A673 (cell line): Measurements from ENCODE around the gene VOPP1. TPM values are rescaled to one million over a fixed set of nuclear protein-coding genes. Genes with fewer than 3 reads are reported as not detected.

Experiments
- BruUV-seq: library from RNA; stranded (reverse); fragments of 400-500 nt; replicated peaks from 2 replicates; lab custom pipeline; 2021; lab: Mats Ljungman, UMichigan
- CTCF ChIA-PET: fragments of 300-600 bp; sonication (Branson Sonifier 250); formaldehyde crosslinking; loops from one replicate; lab custom pipeline; 2022; ENCODE audit warnings: antibody characterized with exemption; lab: Charles Lee
- POLR2A ChIA-PET: fragments of 300-600 bp; sonication (Branson Sonifier 250); formaldehyde crosslinking; loops from one replicate; lab custom pipeline; 2022; ENCODE audit warnings: antibody characterized with exemption; ENCODE audit not compliant: low non-redundant PET; lab: Charles Lee
- DNase-seq: peaks from one replicate; pipeline ENCODE4 v3.0.0-alpha.2; 2015; ENCODE audit warnings: low spot score
- H3K27ac ChIP-seq: fragments of 200-600 bp; sonication (generic); 2 replicates; pipeline ENCODE4 v1.5.1; 2016; ENCODE audit warnings: mixed run types, low read depth, mild to moderate bottlenecking, mixed read lengths, antibody characterized with exemption, low read length; ENCODE audit not compliant: poor library complexity, severe bottlenecking
- H3K27me3 ChIP-seq: fragments of 200-600 bp; sonication (generic); replicated peaks from 2 replicates; pipeline ENCODE4 v1.6.1; 2017; ENCODE audit warnings: mixed run types, low read depth, mild to moderate bottlenecking, mixed read lengths, antibody characterized with exemption, low read length; ENCODE audit not compliant: insufficient read depth, poor library complexity
- H3K36me3 ChIP-seq: fragments of 200-600 bp; sonication (generic); 2 replicates; pipeline ENCODE4 v1.6.1; 2016; ENCODE audit warnings: mixed run types, mild to moderate bottlenecking, mixed read lengths, antibody characterized with exemption, low read length; ENCODE audit not compliant: insufficient read depth, poor library complexity, severe bottlenecking
- H3K4me1 ChIP-seq: fragments of 200-600 bp; sonication (generic); 2 replicates; pipeline ENCODE4 v1.6.1; 2017; ENCODE audit warnings: mixed run types, mild to moderate bottlenecking, mixed read lengths, antibody characterized with exemption, low read length; ENCODE audit not compliant: insufficient read depth, poor library complexity, severe bottlenecking
- H3K4me3 ChIP-seq: fragments of 200-600 bp; sonication (generic); 2 replicates; pipeline ENCODE4 v1.5.1; 2016; ENCODE audit warnings: low read depth, mixed run types, mild to moderate bottlenecking, mixed read lengths, low read length; ENCODE audit not compliant: poor library complexity, severe bottlenecking
- H3K9me3 ChIP-seq: fragments of 200-600 bp; sonication (generic); 2 replicates; pipeline ENCODE4 v1.6.1; 2016; ENCODE audit warnings: mixed run types, low read depth, mild to moderate bottlenecking, mixed read lengths, antibody characterized with exemption, low read length; ENCODE audit not compliant: poor library complexity, severe bottlenecking
- EZH2 ChIP-seq: fragments of 200-600 bp; sonication (generic); IDR thresholded peaks from 2 replicates; pipeline ENCODE4 v1.6.1; 2017; ENCODE audit warnings: borderline replicate concordance, low read depth, mild to moderate bottlenecking, mixed read lengths, antibody characterized with exemption, low read length; ENCODE audit not compliant: poor library complexity, severe bottlenecking
- intact Hi-C: fragments of 100-400 bp; cut with micrococcal nuclease; formaldehyde crosslinking; loops from one replicate; pipeline ENCODE4 v1.10.0; 2022; ENCODE audit not compliant: unreplicated experiment
- total RNA-seq: library from RNA; stranded (reverse); gene quantifications from 2 replicates; pipeline ENCODE4 v1.2.3, GENCODE V29; 2021
- TF ChIP-seq, protein P1 (sequence below): fragments of 300-800, 200-600 bp; sonication (generic); conservative IDR thresholded peaks from 2 replicates; pipeline ENCODE4 v1.5.1; 2017; ENCODE audit warnings: low read depth, mild to moderate bottlenecking, antibody characterized with exemption, low read length, moderate library complexity, mixed read lengths

VOPP1 gene
- total RNA-seq, 1 experiment from 2014 or later, result 49.6 TPM

DNA sequence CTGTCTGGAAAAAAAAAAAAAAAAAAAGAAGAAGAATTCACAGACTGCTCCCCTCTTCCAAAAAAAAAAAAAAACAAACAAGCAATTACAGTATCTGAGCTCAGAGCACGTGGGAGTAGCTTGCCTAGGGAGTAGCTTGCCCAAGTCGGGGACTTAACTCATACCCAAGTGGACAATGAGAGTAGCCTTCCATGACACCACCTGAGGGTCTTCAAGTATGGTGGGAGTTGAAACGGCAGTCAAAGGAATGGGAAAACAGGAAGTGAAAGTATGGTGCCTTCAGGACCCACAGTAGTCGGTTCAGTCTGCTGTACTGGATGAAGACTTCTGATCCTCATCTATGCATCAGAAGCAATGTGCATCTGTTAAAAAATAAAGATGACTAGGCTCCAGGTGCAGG, 10.6 kb downstream of the VOPP1 start:
- ChIA-PET POLR2A (no interaction called here), CTCF (no interaction called here)
- Histone ChIP-seq H3K9me3 (no peaks in the 10 kb centered on the region), H3K4me1 (peaks cover 4% of the 10 kb centered on the region), H3K27me3 (no peaks in the 10 kb centered on the region), H3K27ac (no peak overlapping the region), H3K36me3 (no peaks in the 10 kb centered on the region), H3K4me3 (no peak overlapping the region)
- no TSS peak for BruUV-seq
- TF ChIP-seq, protein P1, sequence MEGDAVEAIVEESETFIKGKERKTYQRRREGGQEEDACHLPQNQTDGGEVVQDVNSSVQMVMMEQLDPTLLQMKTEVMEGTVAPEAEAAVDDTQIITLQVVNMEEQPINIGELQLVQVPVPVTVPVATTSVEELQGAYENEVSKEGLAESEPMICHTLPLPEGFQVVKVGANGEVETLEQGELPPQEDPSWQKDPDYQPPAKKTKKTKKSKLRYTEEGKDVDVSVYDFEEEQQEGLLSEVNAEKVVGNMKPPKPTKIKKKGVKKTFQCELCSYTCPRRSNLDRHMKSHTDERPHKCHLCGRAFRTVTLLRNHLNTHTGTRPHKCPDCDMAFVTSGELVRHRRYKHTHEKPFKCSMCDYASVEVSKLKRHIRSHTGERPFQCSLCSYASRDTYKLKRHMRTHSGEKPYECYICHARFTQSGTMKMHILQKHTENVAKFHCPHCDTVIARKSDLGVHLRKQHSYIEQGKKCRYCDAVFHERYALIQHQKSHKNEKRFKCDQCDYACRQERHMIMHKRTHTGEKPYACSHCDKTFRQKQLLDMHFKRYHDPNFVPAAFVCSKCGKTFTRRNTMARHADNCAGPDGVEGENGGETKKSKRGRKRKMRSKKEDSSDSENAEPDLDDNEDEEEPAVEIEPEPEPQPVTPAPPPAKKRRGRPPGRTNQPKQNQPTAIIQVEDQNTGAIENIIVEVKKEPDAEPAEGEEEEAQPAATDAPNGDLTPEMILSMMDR, result no peak
- no peak for TF ChIP-seq EZH2
- no peak for DNase-seq
- intact Hi-C loops, result no loop called here

DNA sequence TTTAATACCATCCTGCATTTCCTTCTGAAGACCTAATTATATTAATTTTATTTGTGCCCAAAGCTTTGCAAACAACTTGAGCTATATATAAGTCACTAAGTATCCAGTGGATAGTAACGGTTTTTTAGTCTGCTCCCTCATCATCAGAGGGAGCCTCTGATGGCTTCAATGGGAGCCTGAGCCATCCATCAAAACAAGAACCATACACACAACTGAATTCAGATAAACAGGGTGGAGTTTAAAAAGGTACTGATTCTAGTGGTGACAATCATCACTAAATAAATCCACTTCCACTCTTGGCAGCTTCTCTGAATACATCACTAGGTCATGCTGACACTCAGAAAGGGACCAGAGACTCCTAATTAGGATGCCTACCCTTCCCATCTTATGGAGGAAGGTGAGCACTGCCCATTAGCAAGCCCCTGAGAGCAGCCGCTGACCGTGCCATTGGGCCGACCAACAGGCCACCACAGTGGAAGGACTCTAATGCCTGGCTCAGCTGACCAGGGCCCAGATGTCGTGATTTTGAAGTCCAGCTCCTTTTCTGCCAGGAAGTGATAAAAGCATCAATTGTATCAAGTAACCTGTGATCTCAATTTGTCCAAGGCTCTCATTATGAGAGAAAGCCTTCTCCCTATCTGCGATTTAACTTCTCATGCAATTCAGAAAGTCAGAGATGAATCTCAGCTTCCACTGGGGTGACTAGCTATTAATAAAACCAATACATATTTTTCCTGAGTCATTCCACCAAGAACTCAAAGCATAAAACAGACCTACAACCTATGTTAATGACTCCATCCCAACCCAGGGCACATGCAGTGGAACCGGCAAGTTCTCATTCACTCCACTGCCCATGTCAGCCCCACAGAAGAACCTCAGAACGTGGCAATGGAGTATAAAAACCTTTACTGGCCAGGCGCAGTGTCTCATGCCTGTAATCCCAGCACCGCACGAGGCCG, 13.1 kb downstream of the VOPP1 start:
- TF ChIP-seq EZH2, result no peak
- TF ChIP-seq, protein P1, result no peak
- H3K4me3 ChIP-seq, result no peak overlapping the region
- no peak overlapping the region for H3K27ac ChIP-seq
- BruUV-seq, result no TSS peak
- CTCF ChIA-PET, result no interaction called here
- no peak for DNase-seq
- H3K9me3 ChIP-seq, result no peaks in the 10 kb centered on the region
- POLR2A ChIA-PET, result no interaction called here
- H3K4me1 ChIP-seq, result peaks cover 19% of the 10 kb centered on the region
- intact Hi-C loops, result no loop called here
- no peaks in the 10 kb centered on the region for H3K27me3 ChIP-seq
- no peaks in the 10 kb centered on the region for H3K36me3 ChIP-seq

DNA sequence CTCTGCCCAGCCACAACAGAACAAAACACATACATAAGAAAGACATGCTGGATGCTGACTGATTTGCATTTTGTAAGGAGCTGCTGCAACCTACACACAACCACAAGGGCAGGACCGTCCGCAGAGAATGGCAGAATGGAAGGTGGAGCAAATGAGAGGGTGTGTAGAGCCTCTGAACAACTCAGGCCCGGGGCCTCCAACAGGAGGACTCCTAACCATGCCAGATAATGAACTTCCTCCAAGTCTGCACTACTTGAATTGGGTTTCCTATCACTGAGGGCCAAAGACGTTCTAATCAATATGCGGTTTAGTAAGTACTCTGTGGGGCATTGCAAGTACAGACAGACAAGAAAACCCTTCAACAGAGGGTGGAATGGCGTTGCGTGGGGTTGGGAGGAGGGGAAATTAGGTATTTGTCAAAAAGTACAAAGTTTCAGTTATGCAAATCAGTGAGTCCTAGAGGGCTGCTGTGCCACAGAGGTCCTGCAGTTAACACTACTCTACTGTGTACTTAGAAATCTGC, 14.6 kb downstream of the VOPP1 start:
- ChIA-PET POLR2A (interaction anchor here (0.6 kb wide), 1 partner anchor 507 kb away, joined by 30 read pairs; no protein-coding TSS in a partner anchor), CTCF (no interaction called here)
- DNase-seq, result no peak
- Histone ChIP-seq H3K27ac (no peak overlapping the region), H3K36me3 (no peaks in the 10 kb centered on the region), H3K4me3 (no peak overlapping the region), H3K4me1 (peaks cover 33% of the 10 kb centered on the region), H3K9me3 (no peaks in the 10 kb centered on the region), H3K27me3 (no peaks in the 10 kb centered on the region)
- intact Hi-C loops, result no loop called here
- no TSS peak for BruUV-seq
- TF ChIP-seq, protein P1, result no peak
- TF ChIP-seq EZH2, result no peak
